Measurements from ENCODE around the gene MCC.

- TF ChIP-seq GATA3 (IDR thresholded peaks at IDR 0.05; ENCODE audit: low read depth, low read length) = no peak
- TF ChIP-seq GATA2 (IDR thresholded peaks at IDR 0.05; ENCODE audit: low read depth, low read length) = no peak
Measured at GRCh38 chr5:113123618-113124017, 364.6 kb downstream of the MCC start.
